ENCODE results near the gene ZNF436.

- TF ChIP-seq E2F3 (CRISPR knock-in tag; IDR thresholded peaks at IDR 0.05) (no peak), MTA3 (IDR thresholded peaks at IDR 0.05; ENCODE audit: borderline replicate concordance) (no peak), USF2 (CRISPR knock-in tag; IDR thresholded peaks at IDR 0.05) (no peak), EZH2 (IDR thresholded peaks at IDR 0.05; ENCODE audit: borderline replicate concordance, low read depth, low read length) (no peak), JUNB (CRISPR knock-in tag; conservative IDR thresholded peaks at IDR 0.05) (no peak), MAX (CRISPR knock-in tag; IDR thresholded peaks at IDR 0.05) (no peak)
- TF ChIP-seq, protein P1, sequence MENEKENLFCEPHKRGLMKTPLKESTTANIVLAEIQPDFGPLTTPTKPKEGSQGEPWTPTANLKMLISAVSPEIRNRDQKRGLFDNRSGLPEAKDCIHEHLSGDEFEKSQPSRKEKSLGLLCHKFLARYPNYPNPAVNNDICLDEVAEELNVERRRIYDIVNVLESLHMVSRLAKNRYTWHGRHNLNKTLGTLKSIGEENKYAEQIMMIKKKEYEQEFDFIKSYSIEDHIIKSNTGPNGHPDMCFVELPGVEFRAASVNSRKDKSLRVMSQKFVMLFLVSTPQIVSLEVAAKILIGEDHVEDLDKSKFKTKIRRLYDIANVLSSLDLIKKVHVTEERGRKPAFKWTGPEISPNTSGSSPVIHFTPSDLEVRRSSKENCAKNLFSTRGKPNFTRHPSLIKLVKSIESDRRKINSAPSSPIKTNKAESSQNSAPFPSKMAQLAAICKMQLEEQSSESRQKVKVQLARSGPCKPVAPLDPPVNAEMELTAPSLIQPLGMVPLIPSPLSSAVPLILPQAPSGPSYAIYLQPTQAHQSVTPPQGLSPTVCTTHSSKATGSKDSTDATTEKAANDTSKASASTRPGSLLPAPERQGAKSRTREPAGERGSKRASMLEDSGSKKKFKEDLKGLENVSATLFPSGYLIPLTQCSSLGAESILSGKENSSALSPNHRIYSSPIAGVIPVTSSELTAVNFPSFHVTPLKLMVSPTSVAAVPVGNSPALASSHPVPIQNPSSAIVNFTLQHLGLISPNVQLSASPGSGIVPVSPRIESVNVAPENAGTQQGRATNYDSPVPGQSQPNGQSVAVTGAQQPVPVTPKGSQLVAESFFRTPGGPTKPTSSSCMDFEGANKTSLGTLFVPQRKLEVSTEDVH (IDR thresholded peaks at IDR 0.05; ENCODE audit: low read depth, partially characterized antibody), result no peak
- TF ChIP-seq, protein P2, sequence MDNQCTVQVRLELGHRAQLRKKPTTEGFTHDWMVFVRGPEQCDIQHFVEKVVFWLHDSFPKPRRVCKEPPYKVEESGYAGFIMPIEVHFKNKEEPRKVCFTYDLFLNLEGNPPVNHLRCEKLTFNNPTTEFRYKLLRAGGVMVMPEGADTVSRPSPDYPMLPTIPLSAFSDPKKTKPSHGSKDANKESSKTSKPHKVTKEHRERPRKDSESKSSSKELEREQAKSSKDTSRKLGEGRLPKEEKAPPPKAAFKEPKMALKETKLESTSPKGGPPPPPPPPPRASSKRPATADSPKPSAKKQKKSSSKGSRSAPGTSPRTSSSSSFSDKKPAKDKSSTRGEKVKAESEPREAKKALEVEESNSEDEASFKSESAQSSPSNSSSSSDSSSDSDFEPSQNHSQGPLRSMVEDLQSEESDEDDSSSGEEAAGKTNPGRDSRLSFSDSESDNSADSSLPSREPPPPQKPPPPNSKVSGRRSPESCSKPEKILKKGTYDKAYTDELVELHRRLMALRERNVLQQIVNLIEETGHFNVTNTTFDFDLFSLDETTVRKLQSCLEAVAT (IDR thresholded peaks at IDR 0.05), result no peak
- TF ChIP-seq, protein P3, sequence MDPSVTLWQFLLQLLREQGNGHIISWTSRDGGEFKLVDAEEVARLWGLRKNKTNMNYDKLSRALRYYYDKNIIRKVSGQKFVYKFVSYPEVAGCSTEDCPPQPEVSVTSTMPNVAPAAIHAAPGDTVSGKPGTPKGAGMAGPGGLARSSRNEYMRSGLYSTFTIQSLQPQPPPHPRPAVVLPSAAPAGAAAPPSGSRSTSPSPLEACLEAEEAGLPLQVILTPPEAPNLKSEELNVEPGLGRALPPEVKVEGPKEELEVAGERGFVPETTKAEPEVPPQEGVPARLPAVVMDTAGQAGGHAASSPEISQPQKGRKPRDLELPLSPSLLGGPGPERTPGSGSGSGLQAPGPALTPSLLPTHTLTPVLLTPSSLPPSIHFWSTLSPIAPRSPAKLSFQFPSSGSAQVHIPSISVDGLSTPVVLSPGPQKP (CRISPR knock-in tag; IDR thresholded peaks at IDR 0.05), result no peak
Observed at GRCh38 chr1:23407016-23407630, 37.5 kb upstream of the ZNF436 start.
